Upper lobe of left lung (tissue), 6 donors: ENCODE data around the gene GRIA1. TPM values are rescaled to one million over a fixed set of nuclear protein-coding genes. Genes with fewer than 3 reads are reported as not detected.

Source experiments
- ATAC-seq, 2 donors: fragments of 200-7000 bp; cut with Tn5 transposase; one replicate each; pipeline ENCODE4 v1.9.1; 2022; ENCODE audit warnings: mild to moderate bottlenecking in 2 of 2, moderate library complexity in 2 of 2; ENCODE audit not compliant: low FRiP score in 2 of 2
- DNase-seq, 2 donors: peaks; one replicate each; pipeline ENCODE4 v3.0.0-alpha.2; 2019 to 2020
- H3K27ac ChIP-seq, 4 donors: fragments of 200-600 bp; sonication (generic); one replicate each; pipeline ENCODE4 v1.5.1; 2016 to 2019
- H3K27me3 ChIP-seq, 4 donors: fragments of 200-600 bp; sonication (generic); one replicate each; pipeline ENCODE4 v1.5.1; 2017 to 2019
- H3K36me3 ChIP-seq, 4 donors: fragments of 200-600 bp; sonication (generic); one replicate each; pipeline ENCODE4 v1.5.1; 2016 to 2019
- H3K4me1 ChIP-seq, 4 donors: fragments of 200-600 bp; sonication (generic); one replicate each; pipeline ENCODE4 v1.5.1; 2018 to 2019
- H3K4me3 ChIP-seq, 4 donors: fragments of 200-600 bp; sonication (generic); one replicate each; pipeline ENCODE4 v1.5.1; 2017 to 2019; ENCODE audit warnings: mild to moderate bottlenecking in 2 of 4, moderate library complexity in 1 of 4
- H3K9me3 ChIP-seq, 4 donors: fragments of 200-600 bp; sonication (generic); one replicate each; pipeline ENCODE4 v1.5.1; 2018 to 2019
- CTCF ChIP-seq, 6 experiments: fragments of 450-650 bp in 4 of 6; fragments of 200-600 bp in 2 of 6; sonication (generic) in 2 of 6; IDR thresholded peaks; one replicate each; pipeline ENCODE4 v1.5.1; 2016 to 2019; ENCODE audit warnings: antibody characterized with exemption in 6 of 6
- EP300 ChIP-seq, 4 donors: sonication (generic); formaldehyde crosslinking; IDR thresholded peaks; one replicate each; pipeline ENCODE4 v1.5.1; 2017; ENCODE audit warnings: antibody characterized with exemption in 4 of 4, control low read depth in 2 of 4
- POLR2A ChIP-seq, 4 donors: fragments of 450-650 bp; IDR thresholded peaks; one replicate each; pipeline ENCODE4 v1.5.1; 2016 to 2017; ENCODE audit warnings: antibody characterized with exemption in 4 of 4, mild to moderate bottlenecking in 2 of 4
- POLR2AphosphoS5 ChIP-seq, 2 donors: sonication (generic); formaldehyde crosslinking; IDR thresholded peaks; one replicate each; pipeline ENCODE4 v1.5.1; 2017; ENCODE audit warnings: antibody characterized with exemption in 2 of 2
- WGBS, 2 donors: methylation state at CpG; one replicate each; pipeline ENCODE4 v1.1.5; 2017 to 2018; 5-methylcytosine and 5-hydroxymethylcytosine counted together
- total RNA-seq, 6 donors: library from RNA; depleted of rRNA in 4 of 6; stranded (reverse); fragments of >200 nt in 4 of 6; gene quantifications; one replicate each; pipeline versions ENCODE4 v1.1.0 to v1.2.1, GENCODE V29; 2016 to 2021
- donor health status: DM: no; HTN: no; CAD: no; lungs with moderate emphysema.
- donor health status: DM: no; HTN: yes; CAD: no; lungs with severe emphysema.

Gene GRIA1
- total RNA-seq, 6 donors from 2014 or later: 4.3 to 17.8 (median 9.3) TPM

- Histone ChIP-seq H3K36me3 (no peaks in the 10 kb centered on the region), H3K4me3 (peak overlapping the region in 3 of 4 donors; percentile 23 to 40 (median 33)), H3K9me3 (no peaks in the 10 kb centered on the region), H3K27ac (peak overlapping the region in 1 of 4 donors; percentile 13), H3K4me1 (no peaks in the 10 kb centered on the region), H3K27me3 (peaks cover 0 to 3% (median 0%) of the 10 kb centered on the region in 4 donors)
- TF ChIP-seq POLR2A (IDR thresholded peaks at IDR 0.05) (no peak), POLR2AphosphoS5 (IDR thresholded peaks at IDR 0.05) (no peak), EP300 (IDR thresholded peaks at IDR 0.05) (no peak), CTCF (IDR thresholded peaks at IDR 0.05) (no peak)
- ATAC-seq (no peak), DNase-seq (no peak)
- WGBS, 2 donors: 22 to 30% methylated on average over 12 to 14 of the region's 14 CpGs
These were observed 721 bp downstream of the GRIA1 start for GRCh38 chr5:153491038-153491744.

GRCh38 chr5:153491856-153492255, 1.4 kb downstream of the GRIA1 start:
- peaks cover 0 to 3% (median 0%) of the 10 kb centered on the region in 4 donors for H3K27me3 ChIP-seq
- DNase-seq: no peak
- H3K4me3 ChIP-seq: peak overlapping the region in 3 of 4 donors; percentile 23 to 40 (median 33)
- no peak overlapping the region for H3K27ac ChIP-seq
- 40 to 44% methylated on average over 8 of the region's 8 CpGs for WGBS, 2 donors
- no peaks in the 10 kb centered on the region for H3K4me1 ChIP-seq
- no peaks in the 10 kb centered on the region for H3K9me3 ChIP-seq
- no peaks in the 10 kb centered on the region for H3K36me3 ChIP-seq
- ATAC-seq: no peak
- no peak for TF ChIP-seq POLR2AphosphoS5 (IDR thresholded peaks at IDR 0.05)
- no peak for TF ChIP-seq EP300 (IDR thresholded peaks at IDR 0.05)
- TF ChIP-seq CTCF (IDR thresholded peaks at IDR 0.05): no peak
- TF ChIP-seq POLR2A (IDR thresholded peaks at IDR 0.05): no peak

DNA sequence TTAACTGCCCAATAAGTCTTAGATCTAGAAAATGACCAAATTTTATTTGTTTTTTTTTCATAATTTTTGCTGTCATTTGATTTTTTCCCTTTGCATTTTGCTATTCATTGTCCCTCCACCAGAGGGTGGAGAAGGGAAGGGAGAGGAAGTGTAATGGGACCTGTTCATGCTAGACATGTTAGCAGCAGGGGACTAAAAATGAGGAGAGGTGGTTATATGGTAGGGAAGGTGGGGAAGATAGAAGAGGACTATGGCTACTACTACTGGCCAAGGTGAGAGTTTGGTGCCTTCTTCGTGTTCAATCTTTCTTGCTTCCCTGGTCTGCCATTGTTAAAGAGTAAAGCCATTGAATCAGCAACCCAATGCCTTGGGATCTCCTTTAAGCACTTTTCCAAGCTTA, 6.4 kb downstream of the GRIA1 start:
- H3K4me3 ChIP-seq: no peak overlapping the region
- ATAC-seq (peak in 1 of 2 donors; percentile 60), DNase-seq (no peak)
- TF ChIP-seq CTCF (IDR thresholded peaks at IDR 0.05): peak; percentile 28 to 76 (median 57)
- TF ChIP-seq POLR2AphosphoS5 (IDR thresholded peaks at IDR 0.05): no peak
- H3K27ac ChIP-seq: no peak overlapping the region
- 44 to 59% methylated on average over 1 of the region's 1 CpG for WGBS, 2 donors
- H3K27me3 ChIP-seq: no peaks in the 10 kb centered on the region
- H3K36me3 ChIP-seq: no peaks in the 10 kb centered on the region
- no peaks in the 10 kb centered on the region for H3K4me1 ChIP-seq
- no peaks in the 10 kb centered on the region for H3K9me3 ChIP-seq

GRCh38 chr5:153498516-153498915, 8.0 kb downstream of the GRIA1 start:
- Histone ChIP-seq H3K36me3 (no peaks in the 10 kb centered on the region), H3K4me3 (no peak overlapping the region), H3K27ac (no peak overlapping the region), H3K4me1 (no peaks in the 10 kb centered on the region), H3K9me3 (no peaks in the 10 kb centered on the region), H3K27me3 (no peaks in the 10 kb centered on the region)
- ATAC-seq (no peak), DNase-seq (no peak)
- TF ChIP-seq POLR2AphosphoS5 (IDR thresholded peaks at IDR 0.05) (no peak), EP300 (IDR thresholded peaks at IDR 0.05) (no peak), CTCF (IDR thresholded peaks at IDR 0.05) (no peak), POLR2A (IDR thresholded peaks at IDR 0.05) (no peak)

GRCh38 chr5:153500178-153500577, 9.7 kb downstream of the GRIA1 start:
- Histone ChIP-seq H3K27me3 (no peaks in the 10 kb centered on the region), H3K27ac (no peak overlapping the region), H3K9me3 (no peaks in the 10 kb centered on the region), H3K4me1 (no peaks in the 10 kb centered on the region), H3K4me3 (no peak overlapping the region), H3K36me3 (no peaks in the 10 kb centered on the region)
- DNase-seq (no peak), ATAC-seq (no peak)
- 77 to 87% methylated on average over 2 of the region's 2 CpGs for WGBS, 2 donors
- no peak for TF ChIP-seq POLR2AphosphoS5 (IDR thresholded peaks at IDR 0.05)
- no peak for TF ChIP-seq POLR2A (IDR thresholded peaks at IDR 0.05)
- TF ChIP-seq EP300 (IDR thresholded peaks at IDR 0.05): no peak
- TF ChIP-seq CTCF (IDR thresholded peaks at IDR 0.05): no peak
